C4-2B (cell line): ENCODE data around the gene CCNI2.

ENCODE experiments used
- CTCF ChIP-seq: fragments of 450-650 bp; conservative IDR thresholded peaks from 2 replicates; pipeline ENCODE4 v1.5.1; 2017; ENCODE audit warnings: mild to moderate bottlenecking
- ZFX ChIP-seq: fragments of 450-650 bp; IDR thresholded peaks from 2 replicates; pipeline ENCODE4 v1.6.1; 2017

GRCh38 chr5:132787076-132787475, 39.9 kb downstream of the CCNI2 start:
- TF ChIP-seq CTCF: no peak
- TF ChIP-seq ZFX: no peak
